GM19240 (cell line): Measurements from ENCODE around the gene TCF21.
A peak's percentile ranks its signal among the peaks of the same experiment; 100 is the strongest.
"Not testable (repeated sequence)": the region's sequence is repeated elsewhere in the genome, so short reads cannot be mapped to it uniquely, and the experiment has no call there.

ENCODE experiments used
- DNase-seq: peaks from one replicate; pipeline ENCODE4 v3.0.0; 2011; ENCODE audit warnings: low spot score; ENCODE audit not compliant: insufficient read length

TCF21 gene

DNA sequence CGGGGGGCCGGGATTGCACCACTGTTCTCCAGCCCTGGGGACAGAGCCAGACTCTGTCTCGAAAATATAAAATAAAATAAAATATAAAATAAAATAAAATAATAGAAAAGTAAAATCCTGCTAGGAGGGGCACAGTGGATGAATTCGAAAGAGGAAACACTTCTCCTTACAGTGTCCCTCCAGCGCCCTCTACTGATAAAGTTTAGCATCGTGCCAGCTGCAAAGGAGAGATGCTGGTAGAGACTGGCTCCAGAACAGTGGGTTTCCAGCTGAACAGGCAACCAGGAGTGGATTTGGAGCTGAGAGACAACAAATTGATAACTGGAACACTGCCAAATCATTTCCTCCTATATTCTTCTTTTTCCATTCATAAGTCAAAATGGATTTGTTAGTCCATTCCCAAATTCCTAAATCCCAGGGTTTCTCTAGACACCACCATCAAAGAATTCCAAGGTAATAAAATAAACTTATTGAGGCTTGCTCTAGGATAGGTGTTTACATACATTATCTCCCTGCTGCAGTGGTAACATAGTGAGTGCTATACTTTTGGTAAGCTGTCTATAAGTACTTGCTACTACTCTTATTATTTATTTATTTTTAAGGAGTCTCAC is 32.4 kb downstream of the TCF21 start:
- DNase-seq: peak; percentile 5

DNA sequence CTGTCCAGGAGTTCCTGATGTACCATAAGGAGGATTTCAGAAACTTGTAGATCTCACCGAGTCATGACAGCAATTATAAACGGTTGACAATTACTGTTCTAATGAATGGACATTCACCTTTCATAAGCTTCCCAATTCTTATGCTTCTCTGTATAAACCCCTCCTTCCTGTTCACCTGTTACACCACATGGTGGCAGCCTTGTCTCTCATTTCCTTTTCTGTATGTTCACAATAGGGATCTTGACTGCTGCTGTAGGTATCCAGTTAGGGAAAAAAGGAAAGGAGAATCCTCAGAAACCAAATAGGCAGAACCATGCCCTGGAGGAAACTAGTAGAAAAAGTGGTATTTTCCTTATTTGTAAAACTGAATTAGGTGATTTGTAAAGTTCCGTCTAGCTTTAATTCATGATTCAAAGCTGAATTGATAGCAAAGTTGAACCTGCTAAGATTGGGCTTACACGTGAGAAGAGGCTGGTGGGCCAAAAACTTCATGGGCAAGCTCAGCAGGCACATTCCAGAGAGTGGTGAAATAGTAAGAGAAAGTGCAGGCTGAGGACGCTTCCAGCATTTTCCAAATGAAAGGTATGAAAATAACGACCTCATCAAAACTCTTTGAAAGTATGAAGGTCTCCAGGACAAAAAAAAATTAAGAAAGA is 35.2 kb downstream of the TCF21 start:
- peak; percentile 4 for DNase-seq

DNA sequence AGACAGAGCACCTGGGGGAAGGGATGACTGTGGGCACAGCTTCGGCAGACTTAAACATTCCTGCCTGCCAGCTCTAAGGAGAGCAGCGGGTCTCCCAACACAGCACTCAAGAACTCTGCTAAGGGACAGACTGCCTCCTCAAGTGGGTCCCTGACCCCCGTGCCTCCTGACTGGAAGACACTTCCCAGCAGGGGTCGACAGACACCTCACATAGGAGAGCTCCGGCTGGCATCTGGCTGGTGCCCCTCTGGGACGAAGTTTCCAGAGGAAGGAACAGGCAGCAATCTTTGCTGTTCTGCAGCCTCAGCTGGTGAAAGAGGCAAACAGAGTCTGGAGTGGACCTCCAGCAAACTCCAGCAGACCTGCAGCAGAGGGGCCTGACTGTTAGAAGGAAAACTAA is 42.3 kb downstream of the TCF21 start:
- DNase-seq: not testable (repeated sequence)

- not testable (repeated sequence) for DNase-seq
Measured at GRCh38 chr6:133936352-133936751, 47.4 kb downstream of the TCF21 start.

DNA sequence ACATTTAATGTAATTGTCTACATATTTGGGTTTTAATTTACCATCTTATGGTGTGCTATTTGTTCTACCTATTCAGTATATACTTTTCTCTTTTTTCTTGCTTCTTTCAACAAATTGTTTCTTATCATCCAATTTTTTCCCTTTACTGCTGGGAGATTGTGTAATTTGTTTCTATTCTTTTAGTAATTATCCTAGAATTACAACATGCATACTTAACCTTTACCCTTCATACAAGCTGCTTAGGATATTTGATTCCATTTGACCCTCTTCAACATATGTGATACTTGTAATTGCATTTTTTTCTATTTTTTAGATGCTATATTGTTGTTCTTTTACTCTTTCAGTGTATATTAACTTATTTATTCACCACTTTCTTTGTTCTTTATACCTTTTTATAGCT is 49.0 kb downstream of the TCF21 start:
- no peak for DNase-seq

DNA sequence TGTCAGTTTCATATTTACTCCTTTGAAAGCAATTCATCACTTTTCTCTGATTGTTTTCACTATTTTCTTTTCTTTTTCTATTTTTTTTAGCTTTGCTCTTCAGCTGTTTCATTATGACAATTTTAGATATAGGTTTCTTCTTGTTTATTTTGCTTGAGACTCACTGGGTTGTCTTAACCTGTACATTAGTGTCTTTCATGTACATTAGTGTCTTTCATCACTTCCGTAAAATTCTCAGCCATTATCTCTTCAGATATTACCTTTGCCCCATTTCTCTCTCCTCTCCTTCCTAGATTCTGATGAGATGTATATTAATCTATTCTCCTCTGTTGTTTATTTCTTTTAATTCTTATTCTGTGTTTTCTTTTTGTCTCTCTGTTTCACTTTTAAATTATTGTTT is 49.6 kb downstream of the TCF21 start:
- DNase-seq: no peak

DNA sequence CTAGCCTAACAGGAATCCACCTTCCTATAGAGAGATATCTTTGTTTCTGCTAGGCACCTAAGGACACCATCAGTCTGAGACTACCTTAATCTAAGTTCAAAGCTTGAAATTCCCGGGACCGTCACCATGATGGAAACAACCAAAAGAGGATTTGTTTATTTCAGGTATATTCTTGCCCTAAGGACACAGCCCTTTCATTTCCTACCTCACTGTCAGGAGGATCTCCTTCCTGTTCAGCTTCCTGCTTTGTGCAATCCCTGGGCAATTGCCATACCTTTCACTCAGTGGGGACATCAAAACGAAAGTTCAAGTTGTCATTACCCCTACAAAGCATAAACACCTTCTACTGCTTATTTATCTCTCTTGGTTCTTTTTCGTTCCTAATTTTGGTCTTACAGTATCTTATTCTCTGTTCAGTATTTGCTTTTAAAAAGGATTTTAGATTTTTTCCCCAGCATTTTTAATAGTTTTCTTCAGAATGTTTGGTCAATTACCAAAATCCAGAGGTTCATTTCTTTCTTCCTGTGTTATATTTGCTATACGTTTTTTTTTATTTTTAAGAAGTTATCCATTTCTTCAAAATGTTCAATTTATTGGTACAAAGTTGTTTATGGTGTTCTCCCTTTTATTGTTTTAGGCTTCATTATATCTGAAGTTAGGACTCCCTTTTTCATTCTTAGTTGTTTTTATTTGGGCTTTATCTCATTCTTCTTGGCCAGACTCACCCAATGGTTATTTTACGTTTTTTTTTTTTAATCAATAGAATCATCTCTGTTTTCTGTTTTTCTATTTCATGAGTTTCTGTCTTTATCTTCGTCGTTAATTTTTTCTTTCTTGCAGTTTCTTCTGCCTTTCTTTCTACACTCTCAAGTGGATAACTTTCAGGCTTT is 51.1 kb downstream of the TCF21 start:
- no peak for DNase-seq
